Epithelial cell of proximal tubule (primary cell): ENCODE measurements around the gene FITM2. TPM values are rescaled to one million over a fixed set of nuclear protein-coding genes. Genes with fewer than 3 reads are reported as not detected.

Source experiments
- DNase-seq: peaks from one replicate; pipeline ENCODE4 v3.0.0-alpha.2; 2011; ENCODE audit warnings: low read depth
- H3K4me3 ChIP-seq: 2 replicates; pipeline ENCODE4 v1.5.1; 2011; ENCODE audit warnings: low read depth, mild to moderate bottlenecking, low read length
- CTCF ChIP-seq: conservative IDR thresholded peaks from 2 replicates; pipeline ENCODE4 v1.5.1; 2012; ENCODE audit warnings: low read depth, mild to moderate bottlenecking, low read length
- total RNA-seq: library from RNA; depleted of rRNA; stranded (reverse); fragments of >200 nt; gene quantifications from 2 replicates; pipeline ENCODE4 v1.2.3, GENCODE V29; 2015

FITM2 gene
- total RNA-seq = 1.4 and 3.2 TPM in 2 replicates

- TF ChIP-seq CTCF = peak; percentile 91
- peak; percentile 44 for DNase-seq
- peak within 1 kb of the TSS; percentile 99 for H3K4me3 ChIP-seq
These were observed at the start of gene FITM2 for GRCh38 chr20:44310664-44311639. FITM2 (minus strand) TSS chr20:44311202; CDS start chr20:44311148, 54 bp downstream.

GRCh38 chr20:44360221-44360620, 49.2 kb upstream of the FITM2 start:
- TF ChIP-seq CTCF = no peak
- H3K4me3 ChIP-seq = no peak overlapping the region

GRCh38 chr20:44358776-44359175, 47.8 kb upstream of the FITM2 start:
- TF ChIP-seq CTCF = no peak
- DNase-seq = no peak
- H3K4me3 ChIP-seq = no peak overlapping the region

More at GRCh38 chr20:44360221-44360620, 49.2 kb upstream of the FITM2 start:
- DNase-seq = no peak

- no peak for TF ChIP-seq CTCF
- DNase-seq = no peak
- no peak overlapping the region for H3K4me3 ChIP-seq
These were observed 46.6 kb upstream of the FITM2 start for GRCh38 chr20:44357555-44358125.

GRCh38 chr20:44357020-44357419, 46.0 kb upstream of the FITM2 start:
- no peak for TF ChIP-seq CTCF
- DNase-seq = no peak
- no peak overlapping the region for H3K4me3 ChIP-seq

GRCh38 chr20:44356353-44356723, 45.3 kb upstream of the FITM2 start:
- DNase-seq = no peak
- no peak for TF ChIP-seq CTCF

More at GRCh38 chr20:44356353-44356723, 45.3 kb upstream of the FITM2 start:
- H3K4me3 ChIP-seq = no peak overlapping the region
